ENCODE measurements around the gene S100A5.
"Not testable (repeated sequence)": the region's sequence is repeated elsewhere in the genome, so short reads cannot be mapped to it uniquely, and the experiment has no call there.

S100A5 gene, protein sequence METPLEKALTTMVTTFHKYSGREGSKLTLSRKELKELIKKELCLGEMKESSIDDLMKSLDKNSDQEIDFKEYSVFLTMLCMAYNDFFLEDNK

GRCh38 chr1:153540394-153541361 is at the start of gene S100A5:
Gene S100A5, minus strand, starts transcription at chr1:153540934. Its CDS starts 743 bp downstream, at chr1:153540191.
- peak; percentile 66 for DNase-seq (ENCODE audit: low spot score)

DNA sequence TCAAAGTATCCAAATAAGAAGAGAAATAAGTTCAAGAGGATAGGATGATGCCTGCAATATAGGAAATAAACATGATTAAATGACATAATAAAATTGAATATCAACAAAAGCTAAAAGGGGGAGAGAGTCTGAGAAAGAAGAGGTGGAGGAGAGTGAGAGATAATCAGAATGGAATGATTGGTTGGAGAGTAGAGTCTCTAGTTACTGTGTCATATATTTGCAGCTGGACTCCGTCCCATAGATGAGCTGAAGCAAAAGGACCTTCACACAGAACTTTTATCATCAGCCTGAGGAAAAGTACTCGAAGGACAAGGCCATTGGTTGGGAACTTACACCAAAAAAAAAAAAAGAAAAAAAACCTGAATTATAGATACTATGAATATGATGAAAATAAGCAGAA is 47.7 kb upstream of the S100A5 start:
- no peak for DNase-seq (ENCODE audit: low spot score)

DNA sequence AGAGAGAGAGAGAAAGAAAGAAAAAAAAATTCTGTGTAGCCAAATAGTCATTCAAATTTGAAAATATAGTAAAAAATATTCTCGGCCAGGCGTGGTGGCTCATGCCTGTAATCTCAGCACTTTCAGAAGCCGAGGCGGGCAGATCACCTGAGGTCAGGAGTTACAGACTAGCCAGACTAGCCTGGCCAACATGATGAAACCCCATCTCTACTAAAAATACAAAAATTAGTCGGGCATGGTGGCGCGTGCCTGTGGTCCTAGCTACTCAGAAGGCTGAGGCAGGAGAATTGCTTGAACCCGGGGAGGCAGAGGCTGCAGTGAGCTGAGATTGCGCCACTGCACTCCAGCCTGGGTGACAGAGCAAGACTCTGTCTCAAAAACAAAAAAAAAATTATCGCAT is 47.3 kb upstream of the S100A5 start:
- DNase-seq (ENCODE audit: low spot score), result not testable (repeated sequence)

DNA sequence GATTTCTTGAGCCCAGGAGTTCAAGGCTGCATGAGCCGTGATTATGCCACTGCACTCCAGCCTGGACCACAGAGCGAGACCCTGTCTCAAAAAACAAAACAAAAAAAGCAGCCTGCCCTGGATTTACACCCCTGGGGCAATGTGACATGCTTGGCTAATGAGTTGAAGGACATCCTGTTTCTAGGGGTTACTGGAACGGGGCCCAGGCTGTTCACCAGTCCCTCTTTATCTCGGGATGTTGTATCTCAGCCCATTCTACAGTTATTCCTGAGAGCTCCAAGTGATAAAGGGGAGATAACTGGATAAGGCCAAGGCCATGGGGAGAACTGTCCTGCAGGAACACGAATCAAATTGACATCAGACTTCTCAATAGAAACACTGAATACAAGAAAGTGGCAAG is 46.6 kb upstream of the S100A5 start:
- DNase-seq (ENCODE audit: low spot score), result no peak

DNA sequence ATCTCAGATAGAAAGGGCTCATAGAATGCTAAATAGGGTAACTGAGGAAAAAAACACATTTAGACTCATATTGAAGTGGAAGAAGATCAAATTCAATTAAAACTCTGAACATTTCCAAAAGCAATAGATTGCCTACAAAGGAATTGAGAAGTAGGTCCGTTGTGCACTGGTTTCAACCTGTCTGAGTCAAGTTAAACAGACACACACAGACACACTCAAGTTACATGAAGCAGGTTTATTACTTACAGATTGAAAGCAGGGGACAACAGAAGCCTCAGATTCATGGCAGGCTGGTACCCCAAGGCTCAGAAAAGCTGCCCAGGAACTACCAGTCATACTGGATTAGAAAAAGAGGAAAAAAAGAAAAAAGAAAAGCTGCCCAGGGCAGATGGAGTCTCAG is 45.6 kb upstream of the S100A5 start:
- DNase-seq (ENCODE audit: low spot score), result no peak

- no peak for DNase-seq (ENCODE audit: low spot score)
Observed at GRCh38 chr1:153585006-153585405, 44.3 kb upstream of the S100A5 start.

DNA sequence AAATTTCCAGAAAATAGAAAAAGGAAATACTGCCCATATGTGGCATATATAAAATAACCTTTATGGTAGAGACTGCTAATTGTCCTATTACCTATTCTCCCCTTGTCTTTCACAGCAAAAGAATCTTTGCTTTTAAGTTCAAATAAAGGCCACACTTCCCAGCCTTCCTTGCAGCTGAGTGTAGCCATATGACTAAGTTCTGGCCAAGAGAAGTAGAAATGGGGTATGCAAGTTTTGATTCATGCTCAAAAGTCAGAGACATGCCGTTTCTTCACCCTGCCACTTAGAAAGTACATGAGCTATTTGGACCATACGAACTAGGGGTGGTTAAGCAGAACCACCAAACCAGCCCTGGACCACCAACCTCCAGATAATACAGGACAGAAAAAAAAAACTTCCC is 43.2 kb upstream of the S100A5 start:
- no peak for DNase-seq (ENCODE audit: low spot score)

- DNase-seq (ENCODE audit: low spot score), result not testable (repeated sequence)
Observed at GRCh38 chr1:153583514-153583913, 42.8 kb upstream of the S100A5 start.

GRCh38 chr1:153582836-153583235 is 42.1 kb upstream of the S100A5 start:
- DNase-seq (ENCODE audit: low spot score), result not testable (repeated sequence)

DNA sequence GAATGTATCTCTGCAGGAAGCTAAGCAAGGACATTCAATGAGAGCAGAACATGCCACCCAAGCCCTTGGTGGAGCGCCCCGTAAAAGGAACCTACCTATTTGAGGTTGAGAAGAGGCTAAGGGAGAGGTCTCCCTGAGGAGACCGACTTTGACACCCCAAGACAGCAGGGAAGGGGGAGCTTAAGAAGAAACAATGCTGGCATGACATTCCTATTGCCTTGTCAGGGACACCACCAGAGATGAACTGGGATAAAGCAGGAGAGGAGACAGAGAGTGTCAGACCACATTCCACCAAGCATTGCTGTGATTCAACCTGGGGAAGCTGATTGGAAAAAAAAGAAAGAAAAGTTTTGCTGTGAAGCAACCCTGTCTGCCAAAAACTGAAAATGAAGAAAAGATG is 38.2 kb upstream of the S100A5 start:
- DNase-seq (ENCODE audit: low spot score), result no peak

- no peak for DNase-seq (ENCODE audit: low spot score)
Observed at GRCh38 chr1:153578490-153578889, 37.8 kb upstream of the S100A5 start.

DNA sequence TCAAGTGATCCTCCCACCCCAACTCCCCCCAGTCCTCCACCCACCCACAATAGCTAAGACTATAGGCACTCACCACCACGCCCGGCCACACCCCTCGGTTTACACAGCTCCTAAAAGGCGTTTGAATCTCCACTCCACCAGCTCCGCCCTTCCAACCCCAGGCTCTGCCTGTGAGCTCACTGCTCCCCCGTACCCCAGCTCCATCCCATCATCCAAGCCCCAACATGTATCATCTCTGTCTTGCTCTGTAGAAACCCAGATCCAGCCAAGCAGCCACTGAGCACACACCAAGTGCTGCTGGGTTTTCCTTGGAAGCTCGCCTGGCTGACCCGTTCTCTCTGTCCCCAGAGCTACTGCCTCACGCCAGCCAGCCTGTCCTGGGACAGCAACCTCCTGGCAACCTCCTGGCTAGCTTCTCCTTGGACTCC is 36.9 kb upstream of the S100A5 start:
- DNase-seq (ENCODE audit: low spot score), result no peak

DNA sequence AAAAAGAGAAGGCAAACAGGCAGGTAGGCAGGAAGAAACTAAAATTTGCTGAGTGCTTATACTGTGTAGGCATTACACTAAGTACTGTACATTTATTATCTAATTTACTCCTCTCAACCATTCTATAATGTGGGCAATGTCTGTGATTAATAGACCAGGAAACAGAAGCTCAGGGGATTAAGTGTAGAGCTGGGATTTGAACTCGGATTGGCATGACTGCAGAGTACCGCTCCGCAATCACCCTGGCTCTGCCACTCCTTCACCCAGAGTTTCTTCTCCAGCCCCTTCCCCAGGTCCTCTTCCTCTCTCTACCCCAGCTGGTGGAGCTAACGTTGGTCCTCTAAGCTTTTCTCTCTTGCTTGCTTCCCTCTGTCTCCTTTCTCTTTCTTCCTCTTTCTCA is 36.4 kb upstream of the S100A5 start:
- no peak for DNase-seq (ENCODE audit: low spot score)

DNA sequence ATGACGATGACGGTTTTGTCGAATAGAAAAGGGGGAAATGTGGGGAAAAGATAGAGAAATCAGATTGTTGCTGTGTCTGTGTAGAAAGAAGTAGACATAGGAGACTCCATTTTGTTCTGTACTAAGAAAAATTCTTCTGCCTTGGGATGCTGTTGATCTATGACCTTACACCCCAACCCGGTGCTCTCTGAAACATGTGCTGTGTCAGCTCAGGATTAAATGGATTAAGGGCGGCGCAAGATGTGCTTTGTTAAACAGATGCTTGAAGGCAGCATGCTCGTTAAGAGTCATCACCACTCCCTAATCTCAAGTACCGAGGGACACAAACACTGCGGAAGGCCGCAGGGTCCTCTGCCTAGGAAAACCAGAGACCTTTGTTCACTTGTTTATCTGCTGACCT is 34.8 kb upstream of the S100A5 start:
- not testable (repeated sequence) for DNase-seq (ENCODE audit: low spot score)

DNA sequence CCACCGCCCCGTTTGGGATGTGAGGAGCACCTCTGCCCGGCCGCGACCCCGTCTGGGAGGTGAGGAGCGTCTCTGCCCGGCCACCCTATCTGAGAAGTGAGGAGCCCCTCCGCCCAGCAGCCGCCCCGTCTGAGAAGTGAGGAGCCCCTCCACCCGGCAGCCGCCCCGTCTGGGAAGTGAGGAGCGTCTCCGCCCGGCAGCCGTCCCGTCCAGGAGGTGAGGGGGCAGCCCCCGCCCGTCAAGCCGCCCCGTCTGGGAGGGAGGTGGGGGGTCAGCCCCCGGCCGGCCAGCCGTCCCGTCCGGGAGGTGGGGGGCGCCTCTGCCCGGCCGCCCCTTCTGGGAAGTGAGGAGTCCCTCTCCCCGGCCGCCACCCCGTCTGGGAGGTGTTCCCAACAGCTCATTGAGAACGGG is 34.4 kb upstream of the S100A5 start:
- not testable (repeated sequence) for DNase-seq (ENCODE audit: low spot score)

DNA sequence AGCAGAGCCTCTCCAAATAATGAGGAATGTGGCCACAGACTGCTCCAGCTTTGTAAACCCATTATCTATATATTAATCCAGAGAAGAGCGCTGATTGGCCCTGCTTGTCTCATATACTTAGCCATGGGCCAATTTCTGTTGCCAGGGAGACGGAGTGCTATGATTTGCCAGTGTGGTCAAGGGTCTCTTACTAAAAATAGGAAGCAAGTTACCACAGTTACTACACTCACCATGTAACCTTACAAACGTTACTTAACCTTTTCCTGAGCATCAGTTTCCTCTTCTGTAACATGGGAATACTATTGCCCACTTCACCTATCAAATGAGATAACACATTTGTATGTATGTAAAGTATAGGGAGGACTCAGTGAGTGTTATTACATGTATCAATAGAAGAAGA is 32.6 kb upstream of the S100A5 start:
- no peak for DNase-seq (ENCODE audit: low spot score)

DNA sequence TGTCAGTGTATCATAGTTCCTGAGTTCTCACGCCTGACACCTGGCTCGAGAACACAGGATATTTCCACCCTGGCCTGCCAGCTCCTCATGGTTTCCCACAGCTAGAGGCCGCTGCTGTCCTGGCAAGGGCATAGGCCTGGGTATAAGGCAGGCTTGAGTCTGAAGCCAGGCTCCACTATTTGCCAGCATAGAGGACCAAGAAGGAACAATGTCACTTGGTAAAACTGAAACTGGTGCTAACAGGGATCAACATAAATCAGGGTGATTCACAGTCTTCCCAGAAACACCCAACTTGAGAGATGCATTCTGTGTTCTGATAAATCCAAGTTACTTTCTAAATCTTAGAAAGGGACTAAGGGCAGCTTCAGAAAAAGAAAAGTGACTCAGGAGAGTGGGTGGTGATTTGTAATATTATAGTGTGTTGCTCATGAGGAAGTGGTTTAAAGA is 31.9 kb upstream of the S100A5 start:
- DNase-seq (ENCODE audit: low spot score), result peak; percentile 81

DNA sequence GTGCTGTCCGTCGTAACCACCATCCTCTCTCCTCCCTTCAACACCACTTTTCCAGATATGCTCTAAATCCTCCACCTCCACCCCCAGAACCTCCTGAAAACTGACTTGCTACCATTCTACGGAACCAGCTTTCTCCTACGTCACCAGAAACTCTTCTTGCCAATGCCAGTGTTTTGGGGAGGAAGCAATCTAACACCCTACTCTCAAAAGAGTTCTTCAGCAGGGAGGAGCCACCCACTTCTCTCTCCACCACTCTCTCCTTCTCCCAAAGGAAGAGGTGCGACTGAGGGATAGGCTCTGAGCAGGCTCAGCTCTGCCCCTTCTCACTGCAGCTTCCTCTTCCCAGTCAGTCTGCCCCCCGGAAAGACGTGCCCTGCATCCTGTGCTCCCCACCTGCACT is 31.0 kb upstream of the S100A5 start:
- no peak for DNase-seq (ENCODE audit: low spot score)

GRCh38 chr1:153570874-153571273 is 30.1 kb upstream of the S100A5 start:
- no peak for DNase-seq (ENCODE audit: low spot score)

DNA sequence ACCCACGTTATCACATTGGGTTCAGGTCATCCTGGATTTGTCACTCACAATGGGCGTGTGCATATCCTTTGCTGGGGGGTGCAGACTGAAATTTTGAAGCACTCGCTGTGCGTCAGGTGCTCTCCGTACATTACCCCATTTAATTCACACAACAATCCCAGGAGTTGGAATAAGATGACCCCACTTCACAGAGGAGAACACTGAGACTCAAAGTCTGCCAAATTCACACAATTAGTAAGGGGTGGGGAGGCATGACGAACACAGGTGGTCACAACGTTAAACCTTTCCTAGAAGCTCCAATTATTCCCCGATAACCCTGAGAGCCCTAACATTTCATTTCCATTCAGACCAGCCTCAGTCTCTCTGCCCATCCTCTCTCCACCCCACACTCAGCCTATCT is 28.7 kb upstream of the S100A5 start:
- DNase-seq (ENCODE audit: low spot score), result no peak

GRCh38 chr1:153568367-153569099 is 27.8 kb upstream of the S100A5 start:
- peak; percentile 92 for DNase-seq (ENCODE audit: low spot score)

- DNase-seq (ENCODE audit: low spot score), result peak; percentile 70
Observed at GRCh38 chr1:153567621-153568366, 27.1 kb upstream of the S100A5 start.
